Muscle layer of duodenum (tissue), 2 donors: ENCODE measurements around the gene FAHD1.
"Not testable (repeated sequence)": the region's sequence is repeated elsewhere in the genome, so short reads cannot be mapped to it uniquely, and the experiment has no call there.

Experiments
- H3K27ac ChIP-seq: one replicate; pipeline ENCODE4 v1.7.0; 2013; ENCODE audit warnings: mild to moderate bottlenecking, low read length
- H3K27me3 ChIP-seq: one replicate; pipeline ENCODE4 v1.7.0; 2013; ENCODE audit warnings: low read depth, mild to moderate bottlenecking, control low read depth, low read length
- H3K36me3 ChIP-seq, 2 donors: one replicate each; pipeline ENCODE4 v1.7.0; 2013; ENCODE audit warnings: low read length in 2 of 2, control low read depth in 1 of 2, mild to moderate bottlenecking in 1 of 2; ENCODE audit not compliant: insufficient read depth in 2 of 2, control insufficient read depth in 1 of 2
- H3K4me1 ChIP-seq, 2 donors: one replicate each; pipeline ENCODE4 v1.7.0; 2013; ENCODE audit warnings: low read length in 2 of 2, mild to moderate bottlenecking in 2 of 2, control low read depth in 1 of 2, moderate library complexity in 1 of 2; ENCODE audit not compliant: insufficient read depth in 2 of 2, control insufficient read depth in 1 of 2
- H3K4me3 ChIP-seq, 2 donors: one replicate each; pipeline ENCODE4 v1.7.0; 2013; ENCODE audit warnings: low read length in 2 of 2, low read depth in 1 of 2, mild to moderate bottlenecking in 1 of 2
- H3K9me3 ChIP-seq, 2 donors: one replicate each; pipeline ENCODE4 v1.7.0; 2013; ENCODE audit warnings: low read length in 2 of 2, control low read depth in 1 of 2, mild to moderate bottlenecking in 1 of 2; ENCODE audit not compliant: control insufficient read depth in 1 of 2
- donor health status: healthy.

FAHD1 gene

GRCh38 chr16:1790611-1791255 lies 36.3 kb upstream of the FAHD1 start:
- Histone ChIP-seq H3K4me3 (no peak overlapping the region), H3K27ac (no peak overlapping the region), H3K27me3 (no peaks in the 10 kb centered on the region), H3K9me3 (no peaks in the 10 kb centered on the region), H3K4me1 (peaks cover 0 to 3% of the 10 kb centered on the region in 2 donors), H3K36me3 (peaks cover 0 to 56% of the 10 kb centered on the region in 2 donors)

- Histone ChIP-seq H3K4me3 (no peak overlapping the region), H3K9me3 (no peaks in the 10 kb centered on the region), H3K27ac (no peak overlapping the region), H3K27me3 (no peaks in the 10 kb centered on the region), H3K4me1 (peaks cover 0 to 3% of the 10 kb centered on the region in 2 donors), H3K36me3 (peaks cover 0 to 50% of the 10 kb centered on the region in 2 donors)
These were observed 35.6 kb upstream of the FAHD1 start for GRCh38 chr16:1791256-1791942.

- H3K36me3 ChIP-seq = peaks cover 0 to 42% of the 10 kb centered on the region in 2 donors
- H3K27ac ChIP-seq = no peak overlapping the region
- no peaks in the 10 kb centered on the region for H3K27me3 ChIP-seq
These were observed 34.8 kb upstream of the FAHD1 start for GRCh38 chr16:1791943-1792812.

GRCh38 chr16:1792836-1793577 lies 34.0 kb upstream of the FAHD1 start:
- Histone ChIP-seq H3K36me3 (peaks cover 0 to 34% of the 10 kb centered on the region in 2 donors), H3K4me1 (no peaks in the 10 kb centered on the region), H3K27me3 (no peaks in the 10 kb centered on the region), H3K4me3 (no peak overlapping the region), H3K27ac (no peak overlapping the region), H3K9me3 (no peaks in the 10 kb centered on the region)

More at GRCh38 chr16:1791943-1792812, 34.8 kb upstream of the FAHD1 start:
- no peaks in the 10 kb centered on the region for H3K4me1 ChIP-seq
- H3K4me3 ChIP-seq = no peak overlapping the region
- H3K9me3 ChIP-seq = no peaks in the 10 kb centered on the region

- Histone ChIP-seq H3K36me3 (peaks cover 0 to 27% of the 10 kb centered on the region in 2 donors), H3K4me3 (no peak within 1 kb of the TSS), H3K4me1 (no peaks in the 10 kb centered on the region), H3K27me3 (no peaks in the 10 kb centered on the region), H3K27ac (no peak within 1 kb of the TSS), H3K9me3 (no peaks in the 10 kb centered on the region)
These were observed 33.3 kb upstream of the FAHD1 start, which contains the start of gene IGFALS for GRCh38 chr16:1793578-1794220. IGFALS (minus strand) TSS chr16:1793705; CDS start chr16:1793652, 53 bp downstream.

- no peaks in the 10 kb centered on the region for H3K9me3 ChIP-seq
- H3K27me3 ChIP-seq = no peaks in the 10 kb centered on the region
- peaks cover 0 to 21% of the 10 kb centered on the region in 2 donors for H3K36me3 ChIP-seq
- H3K4me1 ChIP-seq = no peaks in the 10 kb centered on the region
- no peak overlapping the region for H3K27ac ChIP-seq
- no peak overlapping the region for H3K4me3 ChIP-seq
These were observed 32.7 kb upstream of the FAHD1 start for GRCh38 chr16:1794221-1794871.

- H3K9me3 ChIP-seq = no peaks in the 10 kb centered on the region
- H3K4me3 ChIP-seq = no peak overlapping the region
- H3K27me3 ChIP-seq = no peaks in the 10 kb centered on the region
- H3K27ac ChIP-seq = no peak overlapping the region
- peaks cover 0 to 15% of the 10 kb centered on the region in 2 donors for H3K36me3 ChIP-seq
- no peaks in the 10 kb centered on the region for H3K4me1 ChIP-seq
These were observed 31.9 kb upstream of the FAHD1 start for GRCh38 chr16:1794908-1795666.

- not testable (repeated sequence) for H3K27ac ChIP-seq, H3K36me3 ChIP-seq, H3K4me1 ChIP-seq, H3K27me3 ChIP-seq, H3K4me3 ChIP-seq, H3K9me3 ChIP-seq
These were observed 27.7 kb upstream of the FAHD1 start for GRCh38 chr16:1799263-1799662.

GRCh38 chr16:1800701-1801100 lies 26.3 kb upstream of the FAHD1 start:
- Histone ChIP-seq H3K4me3 (no peak overlapping the region), H3K36me3 (peaks cover 0 to 4% of the 10 kb centered on the region in 2 donors), H3K4me1 (no peaks in the 10 kb centered on the region), H3K27me3 (no peaks in the 10 kb centered on the region), H3K27ac (no peak overlapping the region), H3K9me3 (no peaks in the 10 kb centered on the region)

GRCh38 chr16:1807626-1808025 lies 19.4 kb upstream of the FAHD1 start:
- Histone ChIP-seq H3K4me1 (no peaks in the 10 kb centered on the region), H3K36me3 (peaks cover 10 to 38% of the 10 kb centered on the region in 2 donors), H3K27ac (no peak overlapping the region), H3K4me3 (no peak overlapping the region), H3K27me3 (no peaks in the 10 kb centered on the region), H3K9me3 (no peaks in the 10 kb centered on the region)
